Hepatocyte (in vitro differentiated cells): Measurements from ENCODE around the gene GLT6D1. TPM values are rescaled to one million over a fixed set of nuclear protein-coding genes. Genes with fewer than 3 reads are reported as not detected.
A peak's percentile ranks its signal among the peaks of the same experiment; 100 is the strongest.

Experiments
- DNase-seq: peaks from one replicate; pipeline ENCODE4 v3.0.0-alpha.2; 2016; ENCODE audit warnings: low spot score
- H2AFZ ChIP-seq: fragments of 200-600 bp; sonication (generic); 2 replicates; pipeline ENCODE4 v1.6.0; 2016; ENCODE audit warnings: antibody characterized with exemption, mild to moderate bottlenecking
- H3K27ac ChIP-seq: fragments of 200-600 bp; sonication (generic); 2 replicates; pipeline ENCODE4 v1.5.1; 2016; ENCODE audit warnings: mild to moderate bottlenecking
- H3K27me3 ChIP-seq: fragments of 200-600 bp; sonication (generic); 2 replicates; pipeline ENCODE4 v1.6.1; 2016
- H3K36me3 ChIP-seq: fragments of 200-600 bp; sonication (generic); replicated peaks from 2 replicates; pipeline ENCODE4 v1.5.1; 2016; ENCODE audit warnings: low read depth; ENCODE audit not compliant: insufficient read depth
- H3K4me1 ChIP-seq: fragments of 200-600 bp; sonication (generic); 2 replicates; pipeline ENCODE4 v1.5.1; 2016; ENCODE audit warnings: mild to moderate bottlenecking, moderate library complexity; ENCODE audit not compliant: insufficient read depth
- H3K4me2 ChIP-seq: fragments of 200-600 bp; sonication (generic); 2 replicates; pipeline ENCODE4 v1.6.0; 2016
- H3K4me3 ChIP-seq: fragments of 200-600 bp; sonication (generic); 2 replicates; pipeline ENCODE4 v1.5.1; 2016; ENCODE audit warnings: mild to moderate bottlenecking
- H3K79me2 ChIP-seq: fragments of 200-600 bp; sonication (generic); 2 replicates; pipeline ENCODE4 v1.6.0; 2017; ENCODE audit warnings: mild to moderate bottlenecking
- H3K9me2 ChIP-seq: fragments of 200-600 bp; sonication (generic); replicated peaks from 2 replicates; pipeline ENCODE4 v1.6.0; 2017; ENCODE audit warnings: mild to moderate bottlenecking; ENCODE audit not compliant: insufficient read depth
- H3K9me3 ChIP-seq: fragments of 200-600 bp; sonication (generic); 2 replicates; pipeline ENCODE4 v1.5.1; 2016; ENCODE audit warnings: low read depth, mild to moderate bottlenecking
- H4K20me1 ChIP-seq: fragments of 200-600 bp; sonication (generic); 2 replicates; pipeline ENCODE4 v1.6.0; 2016; ENCODE audit warnings: mild to moderate bottlenecking; ENCODE audit not compliant: insufficient read depth, poor library complexity, severe bottlenecking
- EZH2 ChIP-seq: fragments of 200-600 bp; sonication (generic); IDR thresholded peaks from 2 replicates; pipeline ENCODE4 v1.6.1; 2016; ENCODE audit warnings: antibody characterized with exemption, mild to moderate bottlenecking, borderline replicate concordance
- EZH2phosphoT487 ChIP-seq: fragments of 200-600 bp; sonication (generic); IDR thresholded peaks from one replicate; pipeline ENCODE4 v1.6.1; 2018; ENCODE audit warnings: antibody characterized with exemption, mild to moderate bottlenecking, low read depth, moderate library complexity; ENCODE audit not compliant: unreplicated experiment, severe bottlenecking
- WGBS: methylation state at CpG from one replicate; pipeline ENCODE4 v1.1.6; 2016; ENCODE audit warnings: low lambda C conversion rate; ENCODE audit errors: missing lambda C conversion rate; 5-methylcytosine and 5-hydroxymethylcytosine counted together
- polyA plus RNA-seq: library from polyadenylated mRNA; unstranded; fragments of >200 nt; fragmentation: Nextera tagmentation; extraction: Ambion mirVana; gene quantifications from 2 replicates; pipeline ENCODE4 v1.2.1, GENCODE V29; 2016
- total RNA-seq: library from RNA; depleted of rRNA; stranded (reverse); fragments of >200 nt; gene quantifications from 2 replicates; pipeline ENCODE4 v1.2.3, GENCODE V29; 2014
- TF ChIP-seq, protein P1 (sequence below): fragments of 200-600 bp; sonication (generic); IDR thresholded peaks from 2 replicates; pipeline ENCODE4 v1.5.1; 2016; ENCODE audit warnings: antibody characterized with exemption, mild to moderate bottlenecking; ENCODE audit not compliant: poor library complexity

GLT6D1 gene
- total and polyA plus RNA-seq, 2 experiments from 2014 or later, result 0.20 TPM; not detected in 1

DNA sequence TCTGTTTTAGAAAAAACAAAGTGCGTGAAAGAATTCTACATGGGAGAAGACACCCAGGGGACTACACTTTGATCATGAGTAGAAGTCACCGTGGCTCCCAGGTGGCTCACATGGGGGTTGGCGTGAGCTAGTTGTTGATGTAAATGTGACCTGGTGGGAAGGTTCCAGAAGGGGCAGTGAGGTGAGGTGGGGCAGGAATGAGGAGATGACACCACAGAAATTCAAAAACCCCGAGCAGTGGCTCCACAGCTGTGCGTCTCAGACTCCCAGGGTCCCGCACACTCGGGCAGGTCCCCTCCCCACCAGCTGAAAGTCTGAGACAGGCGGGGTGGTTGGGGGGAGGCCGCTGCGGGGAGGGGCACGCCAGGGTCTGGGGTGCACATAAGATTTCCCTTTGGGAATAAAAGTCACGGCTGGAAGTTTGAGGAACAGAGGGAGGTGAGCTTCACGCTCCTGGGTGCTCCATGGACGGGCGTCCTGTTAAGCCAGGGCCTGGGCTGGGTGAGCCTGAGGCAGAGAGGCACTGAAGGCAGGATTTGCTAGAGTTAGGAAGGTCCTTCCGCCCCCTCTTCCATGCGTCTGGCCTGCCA is 29.9 kb downstream of the GLT6D1 start:
- peak; percentile 2 for DNase-seq

GRCh38 chr9:135608999-135609317 is 30.4 kb downstream of the GLT6D1 start:
- Histone ChIP-seq H3K27me3 (no peaks in the 10 kb centered on the region), H3K4me2 (no peak overlapping the region), H3K27ac (no peak overlapping the region), H4K20me1 (no peaks in the 10 kb centered on the region), H3K79me2 (no peaks in the 10 kb centered on the region), H3K9me3 (no peaks in the 10 kb centered on the region), H2AFZ (no peak overlapping the region), H3K36me3 (no peaks in the 10 kb centered on the region), H3K4me1 (no peaks in the 10 kb centered on the region), H3K4me3 (no peak overlapping the region), H3K9me2 (no peaks in the 10 kb centered on the region)
- no peak for DNase-seq
- 92% methylated on average over 6 of the region's 15 CpGs for WGBS
- TF ChIP-seq, protein P1, sequence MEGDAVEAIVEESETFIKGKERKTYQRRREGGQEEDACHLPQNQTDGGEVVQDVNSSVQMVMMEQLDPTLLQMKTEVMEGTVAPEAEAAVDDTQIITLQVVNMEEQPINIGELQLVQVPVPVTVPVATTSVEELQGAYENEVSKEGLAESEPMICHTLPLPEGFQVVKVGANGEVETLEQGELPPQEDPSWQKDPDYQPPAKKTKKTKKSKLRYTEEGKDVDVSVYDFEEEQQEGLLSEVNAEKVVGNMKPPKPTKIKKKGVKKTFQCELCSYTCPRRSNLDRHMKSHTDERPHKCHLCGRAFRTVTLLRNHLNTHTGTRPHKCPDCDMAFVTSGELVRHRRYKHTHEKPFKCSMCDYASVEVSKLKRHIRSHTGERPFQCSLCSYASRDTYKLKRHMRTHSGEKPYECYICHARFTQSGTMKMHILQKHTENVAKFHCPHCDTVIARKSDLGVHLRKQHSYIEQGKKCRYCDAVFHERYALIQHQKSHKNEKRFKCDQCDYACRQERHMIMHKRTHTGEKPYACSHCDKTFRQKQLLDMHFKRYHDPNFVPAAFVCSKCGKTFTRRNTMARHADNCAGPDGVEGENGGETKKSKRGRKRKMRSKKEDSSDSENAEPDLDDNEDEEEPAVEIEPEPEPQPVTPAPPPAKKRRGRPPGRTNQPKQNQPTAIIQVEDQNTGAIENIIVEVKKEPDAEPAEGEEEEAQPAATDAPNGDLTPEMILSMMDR, result no peak
- TF ChIP-seq EZH2, result no peak
- no peak for TF ChIP-seq EZH2phosphoT487

More for the DNA sequence above, 29.9 kb downstream of the GLT6D1 start:
- Histone ChIP-seq H3K27me3 (no peaks in the 10 kb centered on the region), H3K9me3 (no peaks in the 10 kb centered on the region), H3K9me2 (no peaks in the 10 kb centered on the region), H3K4me1 (no peaks in the 10 kb centered on the region), H3K4me2 (no peak overlapping the region), H3K27ac (no peak overlapping the region), H3K79me2 (no peaks in the 10 kb centered on the region), H2AFZ (no peak overlapping the region), H4K20me1 (no peaks in the 10 kb centered on the region), H3K36me3 (no peaks in the 10 kb centered on the region), H3K4me3 (no peak overlapping the region)
- TF ChIP-seq, protein P1, result no peak
- no peak for TF ChIP-seq EZH2
- WGBS, result 92% methylated on average over 17 of the region's 17 CpGs

DNA sequence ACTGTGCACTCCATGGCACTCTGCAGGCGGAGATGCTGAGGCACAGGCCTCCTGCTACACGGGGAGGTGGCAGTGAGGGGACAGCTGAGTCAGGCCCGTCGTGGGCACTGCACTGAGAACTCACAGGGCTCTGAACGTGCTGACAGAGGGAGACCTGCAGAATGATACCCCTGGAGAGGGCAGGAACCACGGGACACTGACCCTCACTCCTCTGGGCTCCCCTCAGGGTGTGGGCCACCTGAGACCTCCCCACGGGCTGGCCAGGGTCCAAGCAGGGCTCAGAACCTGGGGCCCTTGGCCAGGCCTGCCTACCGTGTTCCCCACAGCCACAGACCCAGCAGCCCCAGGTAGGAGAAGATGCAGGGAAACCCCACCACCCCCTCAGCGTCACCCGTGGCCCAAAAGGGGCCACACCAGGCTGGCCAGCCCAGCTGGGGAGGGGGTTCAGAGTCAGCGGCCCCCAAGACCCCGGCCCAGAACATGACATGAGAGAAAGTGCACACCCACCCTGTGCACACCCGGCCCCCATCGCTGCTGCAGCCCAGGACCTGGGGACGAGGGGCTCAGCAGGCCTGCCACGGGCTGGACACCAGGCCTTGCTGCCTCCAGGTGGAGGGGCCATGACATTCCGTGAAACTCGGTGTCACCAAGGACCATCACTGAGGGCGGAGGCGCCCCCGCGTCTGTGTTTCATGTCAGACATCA is 30.9 kb downstream of the GLT6D1 start:
- H3K27ac ChIP-seq, result no peak overlapping the region
- H3K79me2 ChIP-seq, result no peaks in the 10 kb centered on the region
- no peaks in the 10 kb centered on the region for H3K4me1 ChIP-seq
- H3K36me3 ChIP-seq, result no peaks in the 10 kb centered on the region
- H3K9me3 ChIP-seq, result no peaks in the 10 kb centered on the region
- H3K27me3 ChIP-seq, result no peaks in the 10 kb centered on the region
- peak; percentile 3 for DNase-seq
- no peaks in the 10 kb centered on the region for H4K20me1 ChIP-seq
- no peak overlapping the region for H2AFZ ChIP-seq
- H3K9me2 ChIP-seq, result no peaks in the 10 kb centered on the region
- no peak for TF ChIP-seq EZH2
- TF ChIP-seq, protein P1, result no peak
- TF ChIP-seq EZH2phosphoT487, result no peak
- 94% methylated on average over 18 of the region's 22 CpGs for WGBS
- H3K4me2 ChIP-seq, result no peak overlapping the region
- H3K4me3 ChIP-seq, result no peak overlapping the region
